Brain pericyte (primary cell): ENCODE results near the gene ANXA2.
"Not testable (repeated sequence)": the region's sequence is repeated elsewhere in the genome, so short reads cannot be mapped to it uniquely, and the experiment has no call there.

ENCODE experiments used
- DNase-seq: peaks from one replicate; pipeline ENCODE4 v3.0.0-alpha.2; 2012; ENCODE audit warnings: low read depth, low spot score

The ANXA2 gene

DNA sequence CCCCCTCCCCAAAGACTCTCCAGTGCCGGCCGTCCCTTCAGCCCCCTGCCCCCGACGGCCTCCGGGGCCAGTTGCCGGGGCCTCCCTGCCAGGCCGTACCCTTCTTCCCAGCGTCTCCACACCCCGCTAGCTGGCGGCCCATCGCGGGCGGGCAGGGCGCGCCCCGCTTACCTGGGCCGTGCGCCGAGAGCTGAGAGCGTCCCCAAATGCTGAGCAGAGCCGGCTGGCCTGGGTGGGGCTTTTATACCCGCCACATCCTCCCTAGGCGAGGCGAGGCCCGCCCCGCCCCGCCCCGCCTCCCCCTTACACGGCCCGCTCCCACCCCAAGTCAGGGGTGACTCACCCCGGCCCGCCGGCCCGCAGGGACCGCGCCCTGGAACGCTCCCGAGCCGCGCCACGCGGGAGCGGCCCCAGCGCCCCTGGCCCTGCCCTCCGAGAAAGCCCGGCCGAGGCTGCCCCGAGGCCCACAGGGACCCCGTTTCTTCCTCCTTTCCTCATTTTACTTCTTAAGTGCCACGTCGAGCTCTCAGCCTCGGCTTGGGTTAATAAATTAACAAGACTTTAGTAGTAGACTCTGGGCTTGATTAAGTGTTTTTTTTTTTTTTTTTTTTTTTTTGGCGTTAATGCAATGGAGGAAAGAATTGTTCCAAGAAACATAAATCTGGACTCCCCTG is at the start of gene ANXA2:
TSS of gene ANXA2 (minus strand) at position 215 of the 674 bp plus-strand sequence. CDS start 11,911 bp downstream, outside the sequence.
- no peak for DNase-seq

- DNase-seq = no peak
Observed at GRCh38 chr15:60444289-60444912, 46.6 kb upstream of the ANXA2 start.

DNA sequence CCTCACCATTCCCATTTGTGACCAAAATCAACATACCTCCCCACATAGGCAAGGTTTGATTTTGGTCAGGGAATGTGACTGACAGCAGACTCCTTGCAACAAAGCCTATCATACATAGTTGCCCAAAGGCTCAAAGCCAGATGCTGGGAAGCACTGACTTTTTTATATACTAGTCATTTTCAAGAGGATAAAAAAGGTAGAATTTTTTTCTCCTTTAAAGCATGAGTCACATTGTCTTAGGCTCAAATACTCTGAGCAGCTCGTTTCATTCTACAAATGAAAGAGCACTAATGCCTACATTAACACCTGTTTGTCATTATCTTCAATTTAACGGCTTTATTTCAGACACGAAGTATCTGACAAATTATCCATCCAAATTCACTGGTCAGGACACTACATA is 45.0 kb upstream of the ANXA2 start:
- DNase-seq = no peak

GRCh38 chr15:60442031-60442650 is 44.4 kb upstream of the ANXA2 start:
- DNase-seq = no peak

GRCh38 chr15:60441331-60441730 is 43.5 kb upstream of the ANXA2 start:
- DNase-seq = no peak

DNA sequence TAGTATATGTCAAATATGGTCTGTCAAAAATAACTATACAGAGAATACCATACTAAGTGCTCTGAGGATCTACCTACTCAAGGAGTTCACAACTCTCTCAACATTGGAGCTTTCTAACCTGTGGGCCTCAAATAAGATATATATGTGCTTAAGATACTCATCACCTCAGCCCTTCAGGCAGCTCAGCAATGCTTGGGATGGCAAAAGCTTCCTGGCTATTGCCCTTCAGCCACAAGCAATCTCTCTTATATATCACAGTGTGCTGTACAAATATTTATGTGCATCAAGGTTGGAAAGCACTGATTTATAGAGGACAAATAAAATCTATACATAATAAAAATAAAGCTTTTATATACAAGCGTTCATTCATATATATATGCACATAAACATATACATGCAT is 40.9 kb upstream of the ANXA2 start:
- no peak for DNase-seq

DNA sequence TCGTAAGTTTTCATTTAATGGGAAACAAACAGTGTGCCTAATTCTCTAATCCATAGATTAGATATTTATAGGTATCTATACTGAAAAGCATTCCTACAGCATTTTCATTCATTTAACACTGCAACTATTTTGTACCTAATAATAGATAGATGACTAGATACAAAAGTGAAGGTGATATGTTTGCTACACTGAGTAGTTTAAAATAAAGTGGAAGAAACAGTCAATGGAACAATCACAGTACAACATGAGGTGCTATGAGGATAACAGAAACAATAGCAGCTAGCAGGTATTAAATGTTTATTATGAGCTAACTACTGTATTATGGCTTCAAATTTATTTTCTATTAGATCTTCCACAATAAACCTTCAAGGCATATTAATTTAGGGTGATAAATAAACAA is 31.1 kb upstream of the ANXA2 start:
- no peak for DNase-seq

GRCh38 chr15:60426870-60427508 is 29.2 kb upstream of the ANXA2 start:
- no peak for DNase-seq

DNA sequence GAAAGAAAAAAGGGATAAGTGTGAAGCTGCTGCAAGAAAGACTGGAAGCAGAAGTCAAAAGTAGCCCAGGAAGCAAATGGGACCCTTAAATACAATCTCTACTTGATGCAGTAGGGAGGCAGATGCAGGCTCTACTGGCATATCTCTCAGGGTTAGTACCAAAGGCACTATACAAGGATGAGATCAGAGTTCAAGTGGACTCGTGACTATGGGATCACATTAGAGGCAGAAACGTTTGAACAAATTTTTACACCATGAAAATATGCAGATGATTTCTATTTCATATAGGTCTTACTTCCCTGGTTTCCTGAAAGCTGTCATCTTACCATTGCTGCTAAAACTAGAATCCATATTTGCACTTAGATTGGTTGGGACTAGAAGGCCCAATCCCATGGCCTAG is 27.7 kb upstream of the ANXA2 start:
- DNase-seq = no peak

DNA sequence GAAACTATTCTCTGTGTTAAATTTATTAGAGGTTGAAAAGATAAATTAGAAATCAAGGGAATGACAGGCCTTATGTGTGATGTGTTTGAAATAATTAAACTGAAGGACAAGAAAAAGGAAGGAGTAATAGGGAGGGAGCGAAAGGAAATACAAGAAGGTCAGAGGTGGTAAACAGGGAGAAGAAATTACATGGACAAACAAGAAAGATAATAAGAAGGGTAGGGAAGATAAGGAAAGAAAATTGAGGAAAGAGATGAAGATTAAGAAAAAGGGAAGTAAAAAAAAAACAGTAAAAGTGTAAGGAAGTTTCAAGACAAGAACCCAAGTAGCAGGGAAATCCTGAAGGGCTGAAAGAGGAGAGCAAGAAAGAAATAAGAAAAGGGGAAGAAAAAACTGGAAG is 26.2 kb upstream of the ANXA2 start:
- no peak for DNase-seq

DNA sequence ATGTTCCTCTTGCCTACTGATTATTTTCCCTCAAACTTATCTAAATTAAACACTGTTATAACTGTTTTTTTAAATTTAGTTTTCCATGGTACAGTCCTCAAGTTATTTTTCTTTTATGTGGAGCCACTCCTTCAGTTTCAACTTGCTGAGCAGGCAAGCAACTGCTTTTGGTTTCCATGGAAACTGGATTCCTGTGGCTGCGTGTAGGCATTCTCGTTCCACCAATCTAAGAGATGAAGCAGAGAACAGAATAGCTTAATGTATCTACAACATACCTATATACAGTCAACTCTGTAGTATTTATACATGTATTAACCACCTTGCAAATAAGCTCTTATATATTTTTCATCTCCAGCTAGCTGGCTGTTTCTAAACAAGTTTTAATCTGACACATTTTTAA is 25.8 kb upstream of the ANXA2 start:
- DNase-seq = no peak

GRCh38 chr15:60421544-60421943 is 23.8 kb upstream of the ANXA2 start:
- no peak for DNase-seq

GRCh38 chr15:60420203-60420716 is 22.5 kb upstream of the ANXA2 start:
- DNase-seq = no peak

- no peak for DNase-seq
Observed at GRCh38 chr15:60419753-60420152, 22.0 kb upstream of the ANXA2 start.

DNA sequence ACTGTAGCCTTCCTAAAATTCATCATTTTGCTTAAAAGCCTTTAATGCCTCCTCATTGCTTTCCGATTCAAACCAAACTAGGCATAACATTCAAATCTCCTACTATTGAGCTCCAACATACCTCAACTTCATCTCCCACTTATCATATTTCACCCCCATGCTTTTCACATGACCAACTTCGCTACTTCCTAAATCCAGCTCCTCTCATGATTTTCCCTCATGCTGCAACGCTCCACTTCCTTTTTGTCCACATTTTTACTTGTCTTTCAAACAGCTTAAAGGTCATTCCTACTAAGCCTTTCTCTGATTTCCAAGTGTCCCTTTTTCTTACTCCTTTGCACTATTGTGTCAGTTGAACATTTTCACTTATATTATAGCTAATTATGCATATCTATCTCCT is 20.3 kb upstream of the ANXA2 start:
- no peak for DNase-seq

- no peak for DNase-seq
Observed at GRCh38 chr15:60417112-60417511, 19.3 kb upstream of the ANXA2 start.

- no peak for DNase-seq
Observed at GRCh38 chr15:60416484-60416883, 18.7 kb upstream of the ANXA2 start.

DNA sequence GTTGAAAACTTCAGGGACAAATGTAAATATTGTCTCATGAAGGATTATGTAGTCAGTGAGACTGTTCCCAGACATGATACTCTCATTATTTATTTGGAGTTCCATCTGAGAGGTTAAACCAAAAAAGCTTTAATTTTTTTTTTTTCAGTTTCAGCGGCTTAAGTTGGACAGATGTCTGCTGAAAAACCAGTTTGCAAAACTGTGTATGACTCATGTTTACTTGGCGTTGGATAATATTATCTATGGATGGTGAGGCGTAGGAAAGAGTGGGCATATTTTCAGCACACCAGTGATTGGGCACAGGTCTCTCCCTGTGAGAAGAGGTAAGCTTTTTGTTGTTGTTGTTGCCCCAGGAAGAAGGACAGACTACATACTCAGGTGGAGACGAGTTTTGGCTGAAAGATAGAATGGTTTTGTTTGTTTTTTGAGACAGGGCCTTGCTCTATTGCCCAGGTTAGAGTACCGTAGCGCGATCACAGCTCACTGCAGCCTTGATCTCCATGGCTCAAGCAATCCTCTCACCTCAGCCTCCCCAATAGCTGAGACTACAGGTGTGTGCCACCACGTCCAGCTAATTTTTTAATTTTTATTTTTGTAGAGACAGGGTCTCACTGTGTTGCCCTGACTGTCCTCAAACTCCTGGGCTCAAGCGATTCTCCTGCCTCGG is 16.4 kb upstream of the ANXA2 start:
- no peak for DNase-seq

DNA sequence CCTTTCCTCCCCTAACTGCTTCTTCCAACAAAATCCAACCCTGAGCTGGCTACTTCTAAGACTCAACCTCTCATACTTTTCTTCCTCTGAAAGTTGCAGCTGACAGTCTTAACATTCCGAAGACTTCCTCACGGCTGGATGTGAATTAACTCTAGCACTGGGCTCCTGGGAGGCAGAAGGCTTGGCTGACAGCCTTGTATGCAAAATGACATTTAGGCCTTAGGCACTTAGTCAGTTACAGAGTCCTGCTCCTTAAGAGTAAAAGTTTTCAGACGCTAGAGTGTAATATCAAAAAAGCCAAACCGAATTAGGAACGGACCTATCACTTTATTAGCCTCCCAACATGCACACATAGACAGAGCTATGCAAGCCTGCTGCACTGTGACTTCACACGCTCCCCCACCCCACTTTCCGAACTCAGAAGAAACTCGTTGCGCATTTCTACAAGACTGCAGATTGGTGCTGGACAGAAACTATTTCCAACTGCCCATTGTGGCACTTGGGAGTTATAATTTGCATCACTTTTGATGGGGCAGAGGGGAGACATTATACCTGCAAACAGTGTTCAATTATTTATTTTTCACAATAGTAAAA is 15.5 kb upstream of the ANXA2 start:
- DNase-seq = no peak

DNA sequence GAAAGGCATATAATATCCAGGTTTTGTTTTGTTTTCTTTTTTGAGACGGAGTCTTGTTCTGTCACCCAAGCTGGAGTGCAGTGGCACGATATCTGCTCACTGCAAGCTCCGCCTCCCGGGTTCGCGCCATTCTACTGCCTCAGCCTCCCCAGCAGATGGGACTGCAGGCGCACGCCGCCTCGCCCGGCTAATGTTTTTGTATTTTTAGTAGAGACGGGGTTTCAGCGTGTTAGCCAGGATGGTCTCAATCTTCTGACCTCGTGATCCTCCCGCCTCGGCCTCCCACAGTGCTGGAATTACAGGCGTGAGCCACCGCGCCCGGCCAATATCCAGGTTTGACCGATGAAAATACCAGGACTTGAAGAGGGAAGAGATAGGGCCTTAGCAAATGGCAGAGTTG is 15.0 kb upstream of the ANXA2 start:
- DNase-seq = not testable (repeated sequence)

GRCh38 chr15:60411774-60412425 is 14.1 kb upstream of the ANXA2 start:
- DNase-seq = no peak
